Measurements from ENCODE around the gene KCTD21.
"Not testable (repeated sequence)": the region's sequence is repeated elsewhere in the genome, so short reads cannot be mapped to it uniquely, and the experiment has no call there.

KCTD21 gene

DNA sequence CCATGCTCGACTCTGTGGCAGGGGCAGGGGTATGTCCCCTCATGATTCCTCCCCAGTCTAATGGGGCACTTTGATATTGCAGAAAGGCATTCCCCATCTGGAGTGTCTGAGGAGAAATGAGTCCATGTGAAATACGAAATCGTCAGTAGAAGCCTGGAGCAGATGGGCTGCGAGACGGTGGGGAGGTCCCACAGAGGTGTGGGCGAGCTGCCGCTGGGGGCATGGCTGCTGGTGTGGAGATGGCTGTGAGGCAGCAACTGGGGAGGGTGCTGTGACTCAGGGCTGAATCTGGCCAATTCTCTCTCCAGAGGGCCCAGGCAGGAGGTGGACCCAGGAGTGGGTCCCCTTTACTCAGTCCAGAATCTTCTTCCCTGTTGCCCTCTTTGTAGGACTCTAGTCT lies 11.2 kb downstream of the KCTD21 start:
- DNase-seq (ENCODE audit: low read depth, low spot score) = no peak

DNA sequence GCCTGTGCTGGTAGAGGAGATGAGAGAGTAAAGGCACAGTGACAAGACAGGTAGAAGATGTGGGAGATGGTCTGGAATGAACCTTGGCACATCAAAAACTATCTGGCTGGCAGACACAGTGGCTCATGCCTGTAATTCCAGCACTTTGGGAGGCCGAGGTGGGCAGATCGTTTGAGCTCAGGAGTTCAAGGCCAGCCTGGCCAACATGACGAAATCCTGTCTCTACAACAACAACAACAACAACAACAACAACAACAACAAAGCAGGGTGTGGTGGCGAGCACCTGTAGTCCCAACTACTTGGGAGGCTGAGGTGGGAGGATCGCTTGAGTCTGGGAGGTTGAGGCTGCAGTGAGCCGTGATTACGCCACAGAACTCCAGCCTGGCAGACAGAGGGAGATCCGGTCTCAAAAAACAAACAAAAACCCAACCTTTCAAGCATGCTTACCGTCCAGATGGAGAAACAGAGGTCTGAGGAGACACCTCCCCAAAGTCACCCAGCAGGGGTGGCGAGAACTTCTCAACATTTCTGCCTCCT lies 11.8 kb downstream of the KCTD21 start:
- DNase-seq (ENCODE audit: low read depth, low spot score) = no peak

DNA sequence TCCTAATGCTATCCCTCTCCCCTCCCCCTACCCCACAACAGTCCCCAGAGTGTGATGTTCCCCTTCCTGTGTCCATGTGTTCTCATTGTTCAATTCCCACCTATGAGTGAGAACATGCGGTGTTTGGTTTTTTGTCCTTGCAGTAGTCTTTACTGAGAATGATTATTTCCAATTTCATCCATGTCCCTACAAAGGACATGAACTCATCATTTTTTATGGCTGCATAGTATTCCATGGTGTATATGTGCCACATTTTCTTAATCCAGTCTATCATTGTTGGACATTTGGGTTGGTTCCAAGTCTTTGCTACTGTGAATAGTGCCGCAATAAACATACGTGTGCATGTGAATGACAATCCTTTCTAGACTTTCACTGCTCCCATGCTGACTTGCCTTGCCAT lies 12.6 kb downstream of the KCTD21 start:
- not testable (repeated sequence) for DNase-seq (ENCODE audit: low read depth, low spot score)

DNA sequence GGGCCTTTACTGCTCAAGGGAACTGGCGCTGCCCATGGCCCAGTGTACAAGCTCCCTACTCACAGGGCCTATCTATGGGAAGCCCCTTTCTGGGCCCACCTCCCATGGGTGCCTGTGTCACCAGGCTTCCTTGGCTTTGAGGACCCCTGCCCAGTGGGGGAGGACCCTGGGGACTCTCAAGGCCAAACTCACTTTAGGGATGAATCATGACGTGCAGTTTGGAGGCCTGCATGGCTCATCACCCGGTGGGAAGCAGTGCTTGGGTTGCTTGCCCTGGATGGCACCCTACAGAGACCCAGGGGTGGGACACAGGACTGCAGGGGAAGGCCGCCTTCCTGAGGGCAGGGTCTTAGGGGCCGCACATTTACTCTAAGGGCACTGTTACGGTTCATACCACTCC lies 16.5 kb downstream of the KCTD21 start:
- no peak for DNase-seq (ENCODE audit: low read depth, low spot score)

DNA sequence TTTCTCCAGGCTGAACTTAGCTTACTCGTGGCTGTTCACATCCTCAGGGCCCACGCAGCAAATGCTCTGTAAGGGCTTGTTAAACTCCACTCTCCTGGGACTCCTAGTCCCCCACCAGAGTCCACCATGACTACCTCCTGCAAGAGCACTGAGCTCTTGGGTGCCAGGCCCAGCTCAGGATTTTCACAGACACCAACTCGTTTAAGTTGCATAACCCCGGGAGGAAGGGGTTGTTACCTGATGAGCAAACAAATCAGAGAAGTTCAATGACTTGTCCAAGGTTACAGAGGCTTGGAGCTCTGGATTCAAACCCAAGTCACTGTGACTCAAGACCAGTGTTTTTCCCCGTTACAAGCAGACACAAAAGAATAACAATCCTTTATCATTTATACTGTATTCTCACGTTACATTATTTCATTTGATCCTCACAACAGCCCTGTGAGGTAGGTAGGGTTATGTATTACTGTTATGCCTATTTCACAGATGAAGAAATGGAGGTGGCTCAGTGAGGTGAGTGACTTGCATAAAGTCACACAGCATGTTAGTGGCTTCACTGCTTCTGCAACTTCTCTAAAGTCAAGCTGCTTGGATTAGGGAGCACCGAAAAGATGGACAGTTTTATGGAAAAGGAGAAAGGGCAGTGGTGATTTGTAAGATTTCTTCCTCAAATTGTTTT lies 17.4 kb downstream of the KCTD21 start:
- DNase-seq (ENCODE audit: low read depth, low spot score) = no peak

DNA sequence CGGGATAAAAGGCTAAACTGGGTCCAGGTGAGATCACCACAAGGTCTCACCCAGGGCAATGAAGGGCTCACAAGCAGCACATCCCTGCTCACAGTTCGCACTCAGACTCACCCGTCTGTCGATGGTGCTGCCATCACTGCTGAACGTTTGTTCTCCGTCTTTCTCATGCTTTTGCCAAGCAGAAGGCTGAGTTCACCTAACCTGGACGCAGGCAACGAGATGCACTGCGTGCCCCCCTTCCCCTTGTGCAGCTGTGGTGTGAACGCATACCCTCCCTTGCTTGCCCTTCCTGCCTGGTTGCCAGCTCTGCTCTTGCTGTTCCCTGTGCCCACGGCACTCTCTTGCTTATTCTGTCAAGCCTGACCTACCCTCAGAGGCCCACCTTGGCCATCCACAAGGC lies 18.0 kb downstream of the KCTD21 start:
- DNase-seq (ENCODE audit: low read depth, low spot score) = no peak

DNA sequence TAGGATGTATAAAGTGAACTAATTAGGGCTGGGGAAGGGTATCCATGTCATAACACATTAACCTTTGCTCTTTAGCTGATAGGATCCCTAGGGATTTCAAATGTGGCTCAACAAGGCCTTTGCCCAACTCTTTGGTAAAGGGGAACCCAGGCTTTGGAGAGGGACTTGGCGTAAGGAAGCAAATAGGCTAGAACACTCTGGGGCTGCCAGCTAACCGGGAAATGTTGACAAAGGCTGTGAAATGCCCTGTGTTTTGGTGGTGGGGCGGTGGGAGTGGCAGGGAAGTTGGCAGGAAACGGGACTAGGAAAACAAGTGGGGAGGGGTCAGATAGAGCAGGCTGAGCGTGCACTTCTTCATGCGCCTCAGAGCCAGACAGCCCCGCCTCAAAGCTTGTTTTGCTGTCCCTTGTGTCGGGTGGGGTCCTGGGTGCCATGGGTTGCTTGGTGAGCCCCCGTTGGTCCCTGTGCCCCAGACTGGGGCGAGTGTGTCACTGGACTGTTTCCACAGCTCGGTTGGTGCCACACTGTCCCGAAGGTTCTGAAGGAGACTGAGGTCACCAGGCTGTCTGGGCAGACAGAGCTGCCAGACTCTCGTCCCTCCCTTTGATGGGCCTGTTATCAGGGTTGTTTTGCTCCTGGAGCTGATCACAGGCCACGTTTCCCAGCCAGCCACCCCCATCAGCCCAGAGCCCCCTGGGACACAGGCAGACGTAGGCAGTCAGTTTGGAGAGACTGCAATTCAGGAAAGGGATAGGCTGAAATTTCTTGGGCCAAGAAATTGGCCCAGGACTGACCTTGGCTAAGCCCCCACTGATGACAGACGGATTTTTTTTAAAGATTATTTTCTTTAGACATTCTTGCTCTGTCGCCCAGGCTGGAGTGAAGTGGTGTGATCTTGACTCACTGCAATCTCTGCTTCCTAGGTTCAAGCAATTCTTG lies 19.6 kb downstream of the KCTD21 start:
- DNase-seq (ENCODE audit: low read depth, low spot score) = no peak

DNA sequence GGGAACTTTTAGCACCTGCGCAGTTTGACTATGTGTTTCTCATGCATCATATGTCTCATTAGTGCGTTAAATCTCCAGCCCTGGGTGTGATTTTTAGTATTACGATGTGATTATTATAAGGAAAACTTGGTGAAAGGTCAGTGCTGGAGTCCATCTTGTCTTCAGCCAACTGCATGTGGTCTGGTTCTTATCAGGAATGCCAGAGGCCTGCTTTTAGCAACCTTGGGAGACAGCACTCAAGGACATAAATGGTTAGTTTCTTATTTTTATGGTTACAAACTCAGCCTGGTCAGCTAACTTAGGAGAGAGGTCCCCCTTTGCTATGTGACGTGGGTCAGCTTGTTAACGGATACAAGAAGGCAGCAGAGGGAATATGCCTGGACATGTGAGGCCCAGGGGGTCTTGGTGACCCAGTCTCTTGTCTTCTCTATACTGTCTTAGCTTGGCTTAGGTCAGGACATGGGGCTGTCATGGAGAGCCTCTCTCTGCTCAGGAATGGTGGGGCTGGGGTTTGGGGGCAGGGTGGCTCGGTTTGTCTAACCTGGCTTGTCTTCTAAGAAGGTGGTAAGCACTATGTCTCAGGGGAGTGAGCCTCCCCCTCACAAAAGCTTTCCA lies 21.5 kb downstream of the KCTD21 start:
- DNase-seq (ENCODE audit: low read depth, low spot score) = no peak

DNA sequence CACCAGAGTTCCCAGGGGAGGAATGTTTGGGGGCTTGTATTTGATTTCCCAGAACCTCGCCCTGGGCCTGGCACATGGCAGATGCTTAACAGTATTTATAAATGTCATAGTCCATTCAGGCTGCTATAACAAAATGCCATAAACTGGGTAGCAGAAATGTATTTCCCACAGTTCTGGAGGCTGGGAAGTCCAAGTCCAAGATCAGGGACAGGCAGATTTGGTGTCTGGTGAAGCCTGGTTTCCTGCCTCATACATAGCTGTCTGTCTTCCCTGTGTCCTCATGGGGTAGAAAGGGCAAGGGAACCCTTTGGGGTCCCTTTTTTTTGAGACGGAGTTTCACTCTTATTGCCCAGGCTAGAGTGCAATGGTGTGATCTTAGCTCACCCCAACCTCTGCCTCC lies 24.0 kb downstream of the KCTD21 start:
- no peak for DNase-seq (ENCODE audit: low read depth, low spot score)

DNA sequence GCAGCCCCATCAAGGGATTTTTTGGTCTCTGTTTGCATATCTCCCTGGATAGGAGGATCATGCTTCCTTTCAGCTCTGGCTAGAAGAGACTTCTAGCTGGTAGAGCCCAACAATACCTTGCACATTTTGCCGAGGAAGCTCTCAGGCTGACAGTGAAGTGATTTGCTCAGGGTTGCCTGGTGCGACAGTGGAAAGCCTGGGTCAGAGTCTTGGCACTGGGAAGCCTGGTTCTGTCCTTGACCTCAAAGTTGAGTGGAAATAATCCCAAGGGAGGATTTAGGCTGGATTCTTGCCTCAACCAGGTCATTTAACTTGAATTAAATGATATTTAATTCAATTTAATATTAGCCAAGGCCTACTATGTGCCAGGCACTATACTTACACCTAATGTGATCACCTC lies 24.6 kb downstream of the KCTD21 start:
- DNase-seq (ENCODE audit: low read depth, low spot score) = no peak

DNA sequence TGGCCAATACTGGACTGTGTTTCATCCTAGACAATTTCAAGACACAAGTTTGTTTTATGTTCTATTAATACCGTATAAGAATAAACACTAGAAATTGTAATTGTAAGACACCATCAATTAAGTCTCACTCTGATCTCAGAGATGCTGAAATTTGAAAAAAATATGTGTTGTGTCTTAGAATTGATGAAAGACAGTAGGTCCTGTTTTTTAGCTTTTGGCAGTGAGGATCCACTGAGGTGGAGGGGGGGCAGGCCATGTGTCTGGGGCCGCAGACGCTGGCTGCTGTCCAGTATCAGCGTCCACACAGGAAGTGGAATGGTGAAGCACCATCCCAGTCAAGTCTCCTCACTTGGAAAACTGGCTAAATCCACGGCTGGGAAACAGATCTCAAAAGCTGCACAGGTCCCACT lies 26.5 kb downstream of the KCTD21 start:
- DNase-seq (ENCODE audit: low read depth, low spot score) = no peak

DNA sequence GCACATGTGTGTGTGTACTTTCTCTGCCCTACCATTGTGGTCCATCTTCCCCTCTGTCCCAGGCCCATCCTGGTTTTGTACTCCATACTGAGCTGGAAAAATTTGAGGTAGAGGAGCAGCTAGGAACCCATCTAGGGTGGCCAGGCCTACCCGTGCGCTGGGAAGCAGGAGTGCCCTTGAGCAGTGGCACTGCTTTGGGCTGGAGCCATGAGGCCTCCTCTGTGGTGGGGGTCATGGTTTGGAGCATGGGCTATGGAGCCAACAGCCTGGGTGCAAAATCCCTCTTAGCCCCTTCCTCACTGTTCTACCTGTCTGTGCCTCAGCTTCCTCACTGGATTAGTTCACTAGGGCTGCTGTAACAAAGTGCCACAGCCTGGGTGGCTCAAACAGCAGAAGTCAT lies 27.1 kb downstream of the KCTD21 start:
- no peak for DNase-seq (ENCODE audit: low read depth, low spot score)

DNA sequence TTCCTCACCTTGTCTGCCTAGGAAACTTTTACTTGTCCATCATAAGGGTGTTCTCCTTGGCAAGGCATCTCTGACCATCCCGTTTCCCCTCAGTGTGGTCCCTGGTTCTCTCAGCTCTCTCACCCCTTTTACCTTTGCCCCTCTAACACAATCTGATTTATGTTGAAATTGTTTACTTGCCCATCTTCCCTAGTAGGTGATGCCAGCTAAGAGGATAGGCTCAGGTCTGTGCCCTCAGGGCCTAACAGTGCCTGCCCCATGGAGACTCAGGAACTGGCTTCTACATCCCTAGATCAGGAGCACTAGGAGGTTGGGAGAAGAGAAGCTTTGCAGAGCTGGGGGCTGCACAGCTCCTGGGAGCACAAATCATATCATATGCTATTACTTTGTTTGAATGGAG lies 27.9 kb downstream of the KCTD21 start:
- no peak for DNase-seq (ENCODE audit: low read depth, low spot score)

DNA sequence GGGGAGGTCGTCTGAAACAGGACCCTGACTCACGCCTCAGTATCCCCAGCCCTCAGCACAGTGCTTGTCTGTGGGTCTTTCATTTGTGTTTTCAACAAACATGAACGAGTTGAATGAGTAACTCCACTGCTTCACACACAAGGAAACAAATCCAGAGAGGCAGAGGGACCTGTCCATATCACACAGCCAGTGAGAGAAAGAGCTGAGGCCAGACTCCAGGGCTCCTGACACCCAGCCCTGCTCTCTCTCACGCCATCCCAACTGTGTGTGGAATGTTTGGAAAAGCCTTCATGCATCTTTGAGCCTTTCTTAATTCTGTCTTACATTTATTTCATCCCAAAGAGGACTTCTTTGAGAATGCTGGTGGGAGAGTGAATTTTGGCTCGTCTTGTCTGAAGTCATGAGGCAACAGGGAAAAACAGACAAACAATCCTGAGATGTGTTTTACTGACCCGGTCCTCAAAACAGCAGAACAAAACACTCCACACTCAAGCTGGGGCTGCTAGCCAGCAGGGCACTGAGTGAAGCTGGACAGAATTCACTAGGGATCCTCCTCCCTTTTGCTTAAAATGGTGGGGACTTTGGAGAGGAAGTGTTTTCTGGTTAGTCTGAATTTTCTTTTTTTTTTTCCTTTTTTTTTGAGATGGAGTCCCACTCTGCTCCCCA lies 29.3 kb downstream of the KCTD21 start:
- DNase-seq (ENCODE audit: low read depth, low spot score) = no peak

DNA sequence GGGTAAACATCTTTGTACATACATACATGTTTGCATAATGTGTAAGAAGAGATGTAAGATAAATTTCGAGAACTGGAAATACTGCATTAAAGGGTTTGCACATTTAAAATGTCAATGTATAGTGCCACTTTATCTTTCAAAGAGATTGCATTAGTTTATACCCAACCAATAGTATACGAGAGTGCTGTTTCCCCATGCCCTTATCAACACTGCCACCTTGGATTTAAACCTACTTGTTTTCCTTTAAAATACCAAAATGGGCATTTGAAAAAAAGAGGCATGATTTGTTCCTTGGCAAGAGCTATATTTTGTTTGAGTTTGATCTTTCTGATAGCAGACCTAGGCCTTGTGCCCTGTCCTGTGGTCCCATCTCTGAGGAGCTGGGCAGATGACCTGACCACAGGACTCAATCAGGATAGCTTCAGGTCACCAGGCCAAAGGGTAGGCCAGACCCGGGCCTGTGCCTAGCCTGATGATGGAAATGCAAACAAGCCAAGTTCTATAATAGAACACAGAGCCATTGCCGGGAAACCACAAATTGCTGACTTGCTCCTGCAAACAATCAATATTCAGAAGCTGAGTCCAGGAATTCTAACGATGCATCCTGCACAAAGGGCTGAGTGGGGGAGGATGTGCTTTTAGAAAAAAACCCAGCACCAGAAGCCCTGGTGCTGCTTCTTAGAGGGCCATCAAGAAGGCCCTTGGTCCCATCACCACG lies 32.1 kb downstream of the KCTD21 start:
- no peak for DNase-seq (ENCODE audit: low read depth, low spot score)

DNA sequence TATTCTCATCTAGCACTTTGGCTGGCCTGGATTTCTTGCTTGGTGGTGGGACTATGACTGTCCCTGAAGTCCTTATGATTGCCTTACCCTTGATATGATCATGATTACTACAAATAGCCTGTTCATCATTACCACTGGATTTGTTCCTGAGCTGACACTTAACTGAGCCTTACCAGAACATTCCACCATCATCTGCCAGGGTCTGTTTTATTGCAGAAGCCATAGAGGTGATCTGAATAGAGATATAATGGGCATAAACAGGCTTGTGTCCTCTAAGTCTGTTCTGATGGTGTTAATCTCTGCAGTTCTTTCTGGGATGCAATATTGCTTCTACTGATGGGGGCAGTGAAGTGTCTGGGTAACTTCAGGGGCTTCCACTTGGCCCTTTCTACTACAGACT lies 36.6 kb downstream of the KCTD21 start:
- DNase-seq (ENCODE audit: low read depth, low spot score) = no peak

DNA sequence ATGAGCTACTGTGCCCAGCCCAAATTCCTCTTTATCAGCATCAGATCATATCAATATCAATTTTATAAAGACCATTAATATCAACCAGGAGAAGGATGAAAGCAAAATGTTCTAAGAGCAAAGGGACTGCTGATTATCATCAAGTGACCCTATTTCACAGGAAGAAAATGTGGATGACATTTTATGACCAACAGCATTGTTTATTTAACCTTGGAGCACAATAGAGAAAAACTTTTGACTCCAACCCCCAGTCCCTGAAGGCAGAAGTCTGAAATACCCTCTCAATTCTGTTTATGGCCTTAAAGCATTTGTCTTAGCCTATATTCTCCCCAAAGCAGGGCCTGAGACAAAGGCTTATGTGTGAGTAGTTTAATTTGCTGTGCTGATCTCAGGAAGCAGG lies 37.7 kb downstream of the KCTD21 start:
- no peak for DNase-seq (ENCODE audit: low read depth, low spot score)

DNA sequence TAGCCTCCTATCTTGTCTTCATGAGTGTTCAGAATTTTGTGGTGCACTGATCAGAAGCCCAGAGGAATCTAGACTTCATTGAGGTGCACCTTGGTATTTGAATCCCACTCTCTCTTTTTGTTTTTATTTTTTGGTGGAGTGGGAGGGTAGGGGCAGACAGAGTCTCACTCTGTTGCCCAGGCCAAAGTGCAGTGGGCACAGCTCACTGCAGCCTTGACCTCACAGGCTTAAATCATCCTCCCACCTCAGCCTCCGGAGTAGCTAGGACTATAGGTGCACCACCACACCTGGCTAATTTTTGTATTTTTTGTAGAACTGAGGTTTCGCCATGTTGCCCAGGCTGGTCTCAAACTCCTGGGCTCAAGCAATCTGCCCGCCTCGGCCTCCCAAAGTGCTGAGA lies 38.1 kb downstream of the KCTD21 start:
- DNase-seq (ENCODE audit: low read depth, low spot score) = no peak

DNA sequence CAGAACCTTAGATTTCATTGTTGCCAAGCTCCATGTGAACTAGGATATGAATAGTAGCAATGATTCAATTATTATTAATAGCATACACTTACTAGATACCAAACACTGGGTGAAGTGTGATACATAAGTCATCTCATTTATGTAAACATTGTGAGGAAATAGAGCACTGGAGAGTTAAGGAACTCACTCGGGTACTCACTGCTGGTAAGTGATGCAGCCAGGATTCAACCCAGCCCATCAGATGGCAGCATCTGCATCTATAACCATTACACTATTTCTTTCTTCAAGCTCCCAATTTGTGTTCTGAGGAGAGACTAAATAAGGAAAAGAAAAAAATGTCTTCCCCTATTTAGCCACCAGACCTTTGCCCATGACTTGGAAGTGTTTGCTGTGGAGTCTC lies 38.8 kb downstream of the KCTD21 start:
- no peak for DNase-seq (ENCODE audit: low read depth, low spot score)

DNA sequence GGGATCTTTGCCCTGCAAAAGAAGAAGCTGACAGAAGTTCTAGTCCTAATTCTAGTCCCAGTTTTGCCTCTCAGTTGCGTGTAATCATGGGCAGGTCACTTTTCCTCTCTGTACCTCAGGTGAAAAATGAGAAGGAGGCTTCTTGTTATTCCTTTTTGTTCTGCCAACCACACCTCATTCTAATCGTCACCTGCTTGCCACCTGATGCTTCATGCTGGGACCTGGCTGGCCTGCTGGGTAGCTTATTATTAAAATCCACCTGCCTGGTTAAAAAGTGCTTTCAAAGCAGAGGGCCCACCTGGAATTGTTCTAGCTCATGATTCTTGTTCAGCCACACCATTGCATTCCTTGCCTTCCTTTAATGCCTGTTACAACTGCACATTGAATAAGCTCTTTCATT lies 40.6 kb downstream of the KCTD21 start:
- no peak for DNase-seq (ENCODE audit: low read depth, low spot score)

DNA sequence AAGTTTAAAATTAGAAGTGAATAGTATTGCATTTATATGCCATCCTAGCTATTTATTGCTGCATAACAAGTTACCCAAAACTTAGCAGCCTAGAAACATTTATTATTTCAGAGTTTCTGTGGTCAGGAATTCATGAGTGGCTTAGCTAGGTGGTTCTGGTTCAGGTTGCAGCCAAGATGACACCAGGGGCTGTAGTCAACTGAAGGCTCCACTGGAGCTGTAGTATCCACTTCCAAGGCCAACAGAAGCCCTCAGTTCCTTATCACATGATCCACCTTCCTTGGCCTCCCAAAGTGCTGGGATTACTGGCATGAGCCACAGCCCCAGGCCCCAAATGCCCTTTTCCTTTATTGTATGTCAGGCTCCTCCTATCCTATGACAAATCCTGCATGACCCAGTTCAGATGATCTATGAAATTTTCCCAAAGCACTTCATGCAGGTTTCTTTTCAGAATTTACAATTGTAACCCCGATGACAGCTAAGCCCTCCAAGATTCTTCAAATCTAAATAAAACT lies 42.9 kb downstream of the KCTD21 start:
- DNase-seq (ENCODE audit: low read depth, low spot score) = no peak
